Measurements from ENCODE around the gene TYMP. TPM values are rescaled to one million over a fixed set of nuclear protein-coding genes. Genes with fewer than 3 reads are reported as not detected.

Gene TYMP
- total RNA-seq, 4 donors from 2014 or later = 86.0 to 281 (median 137) TPM

DNA sequence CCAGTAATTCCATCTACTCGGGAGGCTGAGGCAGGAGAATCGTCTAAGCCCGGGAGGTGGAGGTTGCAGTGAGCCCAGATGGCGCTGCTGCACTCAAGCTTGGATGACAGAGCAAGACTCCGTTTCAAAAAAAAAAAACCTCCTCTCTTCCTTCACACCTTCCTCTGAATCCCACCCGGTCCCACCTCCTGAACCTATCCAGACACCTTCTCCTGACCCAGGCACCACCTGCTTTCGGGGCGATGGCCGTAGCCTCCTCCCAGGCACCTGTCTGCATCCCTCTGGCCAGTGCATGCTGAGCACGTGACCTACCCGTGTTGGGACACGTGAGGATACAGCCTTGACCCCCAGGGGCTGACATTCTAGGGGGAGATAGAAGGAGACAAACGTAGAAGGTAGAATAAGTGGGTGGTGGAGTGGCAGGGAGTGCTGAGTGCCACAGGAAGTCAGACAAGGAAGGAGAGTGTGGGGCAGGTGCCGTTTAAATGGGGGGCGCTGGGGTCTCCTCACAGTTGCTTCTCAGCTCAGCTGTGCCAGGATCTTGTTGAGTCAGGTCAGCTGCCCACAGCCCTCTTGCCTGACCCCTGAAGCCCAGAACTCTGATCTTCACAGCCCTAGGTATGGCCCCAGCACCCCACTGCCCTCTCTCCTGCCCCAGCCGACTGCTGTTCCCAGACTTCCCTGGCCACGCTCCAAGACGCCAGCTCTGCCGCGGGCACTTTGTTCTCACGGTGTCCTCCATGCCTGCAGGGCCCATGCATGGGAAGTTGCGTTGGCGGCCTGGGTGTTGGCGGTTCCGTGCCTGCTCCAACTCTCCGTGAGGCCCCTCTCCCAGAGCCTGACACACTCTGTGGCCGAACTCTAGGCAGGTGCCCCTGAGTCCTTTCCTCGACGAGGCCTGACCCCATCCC lies 44.3 kb downstream of the TYMP start:
- intact Hi-C loops (cut with DNase I) = loop anchor here (5.0 kb wide), 1 partner anchor 113 kb away; no protein-coding TSS in a partner anchor
- Histone ChIP-seq H3K36me3 (no peaks in the 10 kb centered on the region), H3K9me3 (no peaks in the 10 kb centered on the region), H3K27me3 (peaks cover 0 to 95% (median 6%) of the 10 kb centered on the region in 4 donors), H3K4me1 (peaks cover 5 to 21% (median 7%) of the 10 kb centered on the region in 3 donors), H3K4me3 (no peak overlapping the region), H3K27ac (no peak overlapping the region)
- TF ChIP-seq, protein P1, sequence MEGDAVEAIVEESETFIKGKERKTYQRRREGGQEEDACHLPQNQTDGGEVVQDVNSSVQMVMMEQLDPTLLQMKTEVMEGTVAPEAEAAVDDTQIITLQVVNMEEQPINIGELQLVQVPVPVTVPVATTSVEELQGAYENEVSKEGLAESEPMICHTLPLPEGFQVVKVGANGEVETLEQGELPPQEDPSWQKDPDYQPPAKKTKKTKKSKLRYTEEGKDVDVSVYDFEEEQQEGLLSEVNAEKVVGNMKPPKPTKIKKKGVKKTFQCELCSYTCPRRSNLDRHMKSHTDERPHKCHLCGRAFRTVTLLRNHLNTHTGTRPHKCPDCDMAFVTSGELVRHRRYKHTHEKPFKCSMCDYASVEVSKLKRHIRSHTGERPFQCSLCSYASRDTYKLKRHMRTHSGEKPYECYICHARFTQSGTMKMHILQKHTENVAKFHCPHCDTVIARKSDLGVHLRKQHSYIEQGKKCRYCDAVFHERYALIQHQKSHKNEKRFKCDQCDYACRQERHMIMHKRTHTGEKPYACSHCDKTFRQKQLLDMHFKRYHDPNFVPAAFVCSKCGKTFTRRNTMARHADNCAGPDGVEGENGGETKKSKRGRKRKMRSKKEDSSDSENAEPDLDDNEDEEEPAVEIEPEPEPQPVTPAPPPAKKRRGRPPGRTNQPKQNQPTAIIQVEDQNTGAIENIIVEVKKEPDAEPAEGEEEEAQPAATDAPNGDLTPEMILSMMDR (IDR thresholded peaks at IDR 0.05) = no peak
- no peak for TF ChIP-seq POLR2A (IDR thresholded peaks at IDR 0.05)
- WGBS, 2 donors = 50 to 55% methylated on average over 10 to 25 of the region's 29 CpGs
- DNase-seq = no peak

DNA sequence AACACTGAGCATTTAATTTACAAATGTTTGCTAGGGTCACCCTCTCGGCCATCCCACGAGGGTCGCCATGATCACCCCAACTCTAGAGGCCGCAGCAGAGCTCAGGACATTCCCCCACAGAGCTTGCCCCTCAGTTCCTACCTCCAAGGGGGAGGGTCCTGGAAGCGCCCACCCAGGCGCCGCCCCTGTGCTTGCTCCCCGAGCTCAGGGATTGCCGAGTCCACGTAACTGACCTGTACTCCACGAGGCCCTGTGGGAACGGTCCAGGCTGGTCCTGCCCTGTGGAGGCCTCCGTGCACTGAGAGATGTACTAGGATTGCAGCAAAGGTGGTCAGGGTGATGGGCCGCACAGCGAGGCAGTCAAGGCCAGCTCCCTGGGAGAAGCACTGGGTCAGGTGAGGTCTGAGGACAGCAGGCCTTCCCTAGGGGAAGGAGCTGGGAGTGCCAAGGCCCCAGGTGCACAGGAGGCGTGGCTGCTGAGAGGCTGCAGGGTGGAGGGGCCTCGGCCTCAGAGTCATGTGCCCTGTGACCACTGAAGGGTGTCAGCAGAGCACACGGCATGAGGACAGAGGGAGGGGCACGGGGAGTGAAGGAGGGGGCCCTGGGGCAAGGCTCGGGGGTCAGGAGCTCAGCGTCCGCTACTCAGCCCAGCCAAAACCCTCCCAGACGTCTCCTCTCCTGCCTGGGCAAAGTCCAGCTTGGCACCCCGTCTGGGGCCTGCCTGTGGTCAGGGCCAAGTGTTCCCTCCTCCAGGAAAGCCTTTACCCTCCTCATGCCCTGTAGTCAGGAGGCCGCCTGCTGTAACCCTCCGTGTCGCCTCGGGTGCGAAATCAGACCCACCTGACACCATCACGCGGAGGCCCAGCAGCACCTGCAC lies 45.6 kb downstream of the TYMP start:
- H3K4me1 ChIP-seq = peaks cover 5 to 19% (median 7%) of the 10 kb centered on the region in 3 donors
- no peak for DNase-seq

GRCh38 chr22:50483556-50483955 lies 46.3 kb downstream of the TYMP start:
- Histone ChIP-seq H3K4me3 (no peak overlapping the region), H3K4me1 (peaks cover 5 to 19% (median 7%) of the 10 kb centered on the region in 3 donors), H3K9me3 (no peaks in the 10 kb centered on the region), H3K27me3 (peaks cover 0 to 99% (median 6%) of the 10 kb centered on the region in 4 donors), H3K27ac (no peak overlapping the region), H3K36me3 (no peaks in the 10 kb centered on the region)
- intact Hi-C loops (cut with DNase I) = no loop called here
- TF ChIP-seq POLR2A (IDR thresholded peaks at IDR 0.05) = no peak
- TF ChIP-seq, protein P1 (IDR thresholded peaks at IDR 0.05) = no peak
- DNase-seq = no peak
- 20 to 60% methylated on average over 1 of the region's 8 CpGs for WGBS, 2 donors

More for the DNA sequence above, 45.6 kb downstream of the TYMP start:
- intact Hi-C loops (cut with DNase I) = no loop called here
- H3K27ac ChIP-seq = no peak overlapping the region
- no peak for TF ChIP-seq POLR2A (IDR thresholded peaks at IDR 0.05)
- TF ChIP-seq, protein P1 (IDR thresholded peaks at IDR 0.05) = no peak
- 66 to 100% methylated on average over 4 to 12 of the region's 31 CpGs for WGBS, 2 donors
- H3K9me3 ChIP-seq = no peaks in the 10 kb centered on the region
- H3K4me3 ChIP-seq = no peak overlapping the region
- peaks cover 0 to 97% (median 6%) of the 10 kb centered on the region in 4 donors for H3K27me3 ChIP-seq
- no peaks in the 10 kb centered on the region for H3K36me3 ChIP-seq

DNA sequence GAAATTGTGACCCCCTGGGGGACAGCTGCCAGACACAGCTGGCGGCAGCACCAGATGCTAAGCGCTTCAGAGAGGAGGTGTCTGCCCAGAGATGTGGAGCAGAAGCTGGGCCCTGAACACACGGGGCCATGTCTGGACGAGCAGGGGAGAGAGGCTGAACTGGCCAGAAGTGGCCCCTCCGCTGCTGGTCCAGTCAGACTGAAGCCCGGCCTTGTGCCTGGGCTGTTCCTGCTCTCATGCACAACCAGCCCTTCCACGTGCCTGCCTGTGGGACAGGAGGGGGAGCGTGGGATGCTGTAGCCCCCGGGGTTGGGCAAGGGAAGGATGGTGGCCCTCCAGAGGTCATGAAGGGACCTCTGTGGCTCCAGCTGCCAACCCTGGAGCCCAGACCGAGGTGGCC lies 46.7 kb downstream of the TYMP start:
- intact Hi-C loops (cut with DNase I) = no loop called here
- no peaks in the 10 kb centered on the region for H3K36me3 ChIP-seq
- H3K27me3 ChIP-seq = peaks cover 0 to 95% (median 6%) of the 10 kb centered on the region in 4 donors
- H3K4me1 ChIP-seq = peaks cover 5 to 19% (median 7%) of the 10 kb centered on the region in 3 donors
- no peak overlapping the region for H3K4me3 ChIP-seq
- no peak overlapping the region for H3K27ac ChIP-seq
- no peak for DNase-seq
- no peak for TF ChIP-seq POLR2A (IDR thresholded peaks at IDR 0.05)
- TF ChIP-seq, protein P1 (IDR thresholded peaks at IDR 0.05) = no peak
- no peaks in the 10 kb centered on the region for H3K9me3 ChIP-seq
- WGBS, 2 donors = 83 to 90% methylated on average over 4 to 7 of the region's 10 CpGs

All from esophagus squamous epithelium (tissue), 5 donors.